HEK293T (cell line): ENCODE data around the gene ZNF512.

Experiments used
- BHLHE40 ChIP-seq: fragments of 450-650 bp; IDR thresholded peaks from 2 replicates; pipeline ENCODE4 v1.6.1; 2016; ENCODE audit warnings: mild to moderate bottlenecking, moderate library complexity, borderline replicate concordance
- FOXK2 ChIP-seq: fragments of 450-650 bp; IDR thresholded peaks from 2 replicates; pipeline ENCODE4 v1.6.1; 2016; ENCODE audit warnings: mild to moderate bottlenecking
- FOXM1 ChIP-seq: fragments of 450-650 bp; IDR thresholded peaks from 2 replicates; pipeline ENCODE4 v1.6.1; 2017; ENCODE audit warnings: mild to moderate bottlenecking, borderline replicate concordance
- HDGF ChIP-seq: fragments of 450-650 bp; IDR thresholded peaks from 2 replicates; pipeline ENCODE4 v1.6.1; 2017; ENCODE audit warnings: antibody characterized with exemption, borderline replicate concordance
- NFRKB ChIP-seq: fragments of 450-650 bp; IDR thresholded peaks from 2 replicates; pipeline ENCODE4 v1.6.1; 2016; ENCODE audit warnings: mild to moderate bottlenecking, moderate library complexity
- PKNOX1 ChIP-seq: fragments of 450-650 bp; IDR thresholded peaks from 2 replicates; pipeline ENCODE4 v1.6.1; 2016
- SP1 ChIP-seq: fragments of 450-650 bp; IDR thresholded peaks from 2 replicates; pipeline ENCODE4 v1.6.1; 2017
- TARDBP ChIP-seq: fragments of 450-650 bp; IDR thresholded peaks from 2 replicates; pipeline ENCODE4 v1.6.1; 2016
- ZNF384 ChIP-seq: fragments of 450-650 bp; IDR thresholded peaks from 2 replicates; pipeline ENCODE4 v1.6.1; 2016

- TF ChIP-seq FOXM1 (no peak), PKNOX1 (no peak), TARDBP (no peak), FOXK2 (no peak), ZNF384 (no peak), NFRKB (no peak), BHLHE40 (no peak), HDGF (no peak), SP1 (no peak)
These were observed 31.3 kb upstream of the ZNF512 start for GRCh38 chr2:27551514-27551913.
